TTC549 (cell line): ENCODE results near the gene RNF17.
A peak's percentile ranks its signal among the peaks of the same experiment; 100 is the strongest.

Experiments
- FAIRE-seq: peaks from 2 replicates; lab custom pipeline; 2012; peaks lifted over from hg19 to GRCh38; lab: Jason Lieb, UNC

RNF17 gene

GRCh38 chr13:24900507-24900906, 136.5 kb downstream of the RNF17 start:
- no peak for FAIRE-seq

DNA sequence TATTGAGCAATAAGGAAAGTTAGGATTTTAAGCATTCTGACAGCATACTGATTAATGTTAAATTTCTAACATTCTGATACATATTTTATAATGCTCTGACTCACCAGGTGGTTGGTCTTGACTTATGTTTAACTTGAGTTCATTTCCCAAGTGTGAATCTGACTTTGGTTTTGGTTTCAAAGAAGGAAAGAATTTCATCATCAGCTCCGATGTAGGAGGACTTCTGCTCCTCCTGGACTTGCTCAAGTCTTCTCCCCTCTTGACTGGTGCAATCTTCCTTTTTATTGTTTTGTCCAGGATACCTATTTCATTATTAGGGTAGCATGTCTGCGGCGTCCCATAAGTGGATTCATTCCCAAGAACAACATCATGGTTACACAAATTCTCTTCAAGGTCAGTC, 141.3 kb downstream of the RNF17 start:
- no peak for FAIRE-seq

DNA sequence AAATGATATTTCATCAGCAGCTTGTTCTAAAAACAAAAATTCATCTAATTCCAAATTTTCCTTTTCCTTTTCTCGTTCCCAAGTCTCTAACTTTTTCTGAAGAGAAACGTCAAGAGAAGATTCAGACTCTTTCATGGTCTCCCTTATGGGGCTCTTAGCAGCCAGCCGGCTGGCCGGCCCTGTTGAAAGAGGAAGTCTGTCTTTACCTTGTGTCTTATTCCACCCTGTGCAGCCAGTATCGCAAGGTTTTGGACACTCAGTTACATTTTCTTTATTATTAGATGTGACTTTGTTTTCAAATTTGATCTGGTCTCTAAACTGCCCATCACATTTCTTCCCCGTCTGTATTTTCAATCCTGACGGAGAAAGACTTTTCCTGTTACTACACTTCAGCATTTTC, 142.3 kb downstream of the RNF17 start:
- FAIRE-seq, result no peak

GRCh38 chr13:24910502-24911132, 146.6 kb downstream of the RNF17 start:
- FAIRE-seq, result no peak

DNA sequence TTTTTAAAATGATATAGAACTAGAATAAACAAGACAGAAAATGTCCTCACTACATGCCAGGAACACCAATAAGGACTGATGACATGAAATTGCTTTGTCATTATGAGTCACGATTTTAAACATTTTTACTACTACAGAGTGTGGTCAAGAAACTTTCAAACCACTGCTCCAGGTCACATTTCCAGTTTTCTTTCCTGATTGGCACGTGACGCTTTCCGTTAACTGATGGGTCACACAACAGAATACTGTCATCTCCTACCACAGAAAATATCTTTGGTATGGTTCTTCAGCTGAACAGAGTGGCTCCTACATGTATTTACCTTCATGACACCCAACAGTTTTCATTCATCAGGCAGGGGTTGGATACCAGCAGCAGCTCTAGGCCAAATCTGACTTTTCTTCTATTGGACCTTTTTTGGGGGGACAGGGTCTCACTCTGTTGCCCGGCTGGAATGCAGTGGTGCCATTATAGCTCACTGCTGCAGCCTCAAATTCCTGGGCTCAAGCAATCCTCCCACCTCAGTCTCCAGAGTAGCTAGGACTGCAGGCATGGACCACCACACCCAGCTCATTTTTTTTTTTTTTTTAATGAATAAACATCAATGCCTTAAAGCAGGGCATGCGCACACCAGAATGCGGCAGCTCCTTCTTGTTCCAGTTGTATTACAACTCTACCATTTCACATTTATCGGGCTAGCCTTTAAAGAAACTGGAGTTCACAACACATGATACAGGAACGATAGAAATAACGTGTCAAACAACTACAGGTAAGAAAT, 147.4 kb downstream of the RNF17 start:
- FAIRE-seq, result no peak

DNA sequence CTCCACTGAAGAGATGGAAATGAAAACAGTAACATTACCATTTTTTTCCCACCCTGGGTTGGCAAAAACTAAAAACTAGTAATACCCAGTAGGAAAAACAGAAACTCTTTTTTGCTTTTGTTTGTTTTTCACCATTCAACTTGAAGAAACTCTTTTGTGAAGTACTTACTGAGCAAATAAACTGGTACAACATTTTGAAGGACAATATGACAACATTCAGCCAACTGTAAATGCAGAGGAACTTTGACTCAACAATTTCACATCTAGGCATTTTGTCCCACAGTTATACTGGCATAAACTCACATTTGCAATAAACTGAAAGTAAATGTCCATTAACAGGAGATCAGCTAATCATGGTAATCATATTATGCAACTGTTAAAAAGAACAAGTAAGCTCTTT, 152.5 kb downstream of the RNF17 start:
- no peak for FAIRE-seq

DNA sequence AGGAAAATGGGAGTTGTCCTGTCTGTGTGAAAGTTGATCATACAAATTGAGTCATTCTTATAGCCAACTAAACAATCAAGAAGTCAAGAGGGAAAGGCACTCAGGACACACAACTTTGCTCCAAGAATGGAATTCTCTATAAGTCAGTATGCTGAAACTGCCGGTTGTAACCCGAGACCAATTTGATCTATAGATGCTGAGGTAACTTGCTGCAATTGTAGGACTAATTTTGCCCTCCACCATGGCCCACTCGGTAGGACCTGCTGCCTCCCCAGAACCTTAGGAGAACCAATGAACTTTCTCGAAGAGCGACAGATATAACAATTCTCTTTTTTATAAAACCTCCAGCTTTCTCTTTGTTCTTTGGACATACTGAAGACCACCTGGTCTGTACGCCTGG, 157.0 kb downstream of the RNF17 start:
- no peak for FAIRE-seq

DNA sequence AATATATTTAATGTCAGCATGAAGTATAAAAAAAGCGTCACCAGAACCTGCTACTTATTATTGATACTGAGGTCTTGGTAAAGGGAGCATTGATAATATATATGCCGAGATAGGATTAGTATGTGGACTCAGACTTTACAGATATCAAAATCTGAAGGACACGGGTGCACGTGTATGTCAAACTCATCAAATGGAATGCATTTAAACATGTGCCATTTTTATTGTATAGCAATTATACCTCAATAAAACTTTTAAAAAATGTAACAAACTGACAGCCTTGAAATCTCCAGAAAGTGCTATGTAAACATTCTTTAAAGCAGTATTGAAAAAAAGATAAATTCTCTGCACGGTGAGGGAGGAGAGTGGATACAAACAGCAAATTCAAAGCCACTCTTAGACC, 157.9 kb downstream of the RNF17 start:
- FAIRE-seq, result no peak

DNA sequence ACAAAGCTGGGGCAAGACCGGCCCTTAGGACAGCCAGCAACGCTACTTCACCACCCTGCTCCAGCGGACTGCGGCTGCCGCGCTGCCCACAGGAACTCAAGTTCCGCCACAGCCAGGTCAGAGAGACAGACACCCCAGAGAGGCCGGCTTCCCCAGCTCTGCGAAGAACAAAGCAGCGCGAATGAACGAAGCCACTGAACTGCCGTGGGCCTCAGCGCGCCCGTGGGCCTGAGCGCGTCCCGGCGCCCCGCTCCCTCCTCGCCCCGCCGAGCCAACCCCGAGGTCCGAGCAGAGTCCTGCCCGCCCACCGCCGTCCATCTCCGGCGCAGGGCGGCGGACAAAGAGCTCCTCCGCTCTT, 158.4 kb downstream of the RNF17 start:
- no peak for FAIRE-seq

- peak; percentile 75 for FAIRE-seq
Measured at GRCh38 chr13:24922745-24923591, 159.0 kb downstream of the RNF17 start.

DNA sequence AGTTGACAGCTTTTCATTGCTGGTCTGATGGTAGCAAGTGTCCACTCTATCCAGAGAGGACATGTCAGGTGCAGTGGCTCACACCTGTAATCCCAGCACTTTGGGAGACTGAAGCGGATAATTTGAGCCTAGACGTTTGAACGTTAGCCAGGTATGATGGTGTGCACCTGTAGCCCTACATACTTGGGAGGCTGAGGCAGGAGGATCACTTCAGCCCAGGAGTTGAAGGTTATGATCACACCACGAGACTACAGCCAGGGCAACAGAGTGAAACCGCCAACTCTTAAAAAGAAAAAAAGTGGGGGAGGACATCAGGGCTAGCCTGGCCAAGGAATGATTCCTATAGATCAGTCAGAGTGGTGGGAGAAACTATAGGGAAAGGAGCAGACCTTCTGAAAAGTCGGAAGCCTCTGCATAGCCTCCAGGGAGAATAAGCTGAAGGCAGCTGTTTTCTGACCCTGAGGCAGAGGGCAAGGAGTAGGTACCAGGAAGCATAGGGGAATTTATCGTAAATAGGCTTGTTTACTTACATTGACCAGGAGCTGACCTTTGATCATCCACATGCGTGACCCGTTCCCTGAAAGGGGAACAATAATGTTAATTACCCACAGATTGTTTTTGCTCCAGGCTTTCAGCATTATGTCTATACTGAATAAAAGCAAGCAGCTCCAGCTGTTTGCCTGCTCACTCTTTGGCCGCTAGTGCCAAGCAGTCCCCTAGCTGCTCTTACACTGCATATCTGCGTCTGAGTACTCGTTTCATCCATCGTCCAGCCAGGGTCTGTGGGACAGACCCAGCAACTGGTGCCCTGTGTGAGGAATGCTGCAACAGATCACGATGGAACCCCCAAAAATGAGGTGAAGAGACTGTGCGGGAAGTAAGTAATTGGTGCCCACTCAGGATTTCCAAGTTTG, 161.6 kb downstream of the RNF17 start:
- no peak for FAIRE-seq

GRCh38 chr13:24927810-24928404, 163.9 kb downstream of the RNF17 start:
- FAIRE-seq, result no peak

- no peak for FAIRE-seq
Measured at GRCh38 chr13:24929196-24929595, 165.2 kb downstream of the RNF17 start.
